GM18520 (cell line): Measurements from ENCODE around the gene SPON1.
"Not testable (repeated sequence)": the region's sequence is repeated elsewhere in the genome, so short reads cannot be mapped to it uniquely, and the experiment has no call there.

Experiments used
- ATAC-seq: cut with Tn5 transposase; IDR thresholded peaks from one replicate; pipeline ENCODE4 v1.9.1; 2021; ENCODE audit not compliant: unreplicated experiment

SPON1 gene

GRCh38 chr11:13974631-13975030 lies 12.1 kb downstream of the SPON1 start:
- no peak for ATAC-seq

- no peak for ATAC-seq
Observed at GRCh38 chr11:13983081-13983751, 20.7 kb downstream of the SPON1 start.

DNA sequence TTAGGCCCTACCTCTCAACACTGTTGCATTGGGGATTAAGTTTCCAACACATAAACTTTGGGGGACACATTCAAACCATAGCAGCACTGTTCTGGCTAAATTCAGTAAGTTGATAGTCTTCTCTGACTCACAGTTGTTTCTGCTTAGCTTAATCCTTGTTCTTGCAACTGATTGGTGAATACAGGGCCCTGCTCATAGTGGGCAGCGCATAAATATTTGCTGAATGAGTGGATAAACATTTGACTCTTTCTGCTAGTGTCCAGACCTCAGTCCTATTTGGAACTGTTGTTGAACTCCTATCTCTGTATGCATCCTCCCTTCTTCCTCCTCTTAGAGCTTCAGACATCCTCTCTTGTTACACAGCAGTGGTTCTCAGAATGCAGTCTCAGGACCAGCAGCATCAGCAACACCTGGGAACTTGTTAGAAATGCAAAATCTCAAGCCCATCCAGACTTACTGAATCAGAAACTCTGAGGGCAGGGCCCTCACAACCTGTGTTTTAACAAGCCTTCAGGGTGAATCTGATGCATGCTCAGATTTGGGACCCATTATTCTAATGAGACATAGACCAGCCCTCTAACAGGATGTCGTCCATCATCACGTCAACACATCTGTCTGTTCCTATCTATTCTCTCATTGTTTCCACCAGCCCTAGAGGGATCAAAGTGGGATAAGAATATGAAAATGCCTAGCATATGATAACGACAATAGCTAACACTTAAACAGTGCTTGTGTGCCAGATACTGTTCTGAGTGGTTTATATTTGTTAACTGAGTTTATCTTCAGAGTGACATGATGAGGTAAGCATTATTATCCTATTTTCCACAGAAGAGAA lies 22.3 kb downstream of the SPON1 start:
- no peak for ATAC-seq

GRCh38 chr11:13986695-13987094 lies 24.2 kb downstream of the SPON1 start:
- ATAC-seq: not testable (repeated sequence)

DNA sequence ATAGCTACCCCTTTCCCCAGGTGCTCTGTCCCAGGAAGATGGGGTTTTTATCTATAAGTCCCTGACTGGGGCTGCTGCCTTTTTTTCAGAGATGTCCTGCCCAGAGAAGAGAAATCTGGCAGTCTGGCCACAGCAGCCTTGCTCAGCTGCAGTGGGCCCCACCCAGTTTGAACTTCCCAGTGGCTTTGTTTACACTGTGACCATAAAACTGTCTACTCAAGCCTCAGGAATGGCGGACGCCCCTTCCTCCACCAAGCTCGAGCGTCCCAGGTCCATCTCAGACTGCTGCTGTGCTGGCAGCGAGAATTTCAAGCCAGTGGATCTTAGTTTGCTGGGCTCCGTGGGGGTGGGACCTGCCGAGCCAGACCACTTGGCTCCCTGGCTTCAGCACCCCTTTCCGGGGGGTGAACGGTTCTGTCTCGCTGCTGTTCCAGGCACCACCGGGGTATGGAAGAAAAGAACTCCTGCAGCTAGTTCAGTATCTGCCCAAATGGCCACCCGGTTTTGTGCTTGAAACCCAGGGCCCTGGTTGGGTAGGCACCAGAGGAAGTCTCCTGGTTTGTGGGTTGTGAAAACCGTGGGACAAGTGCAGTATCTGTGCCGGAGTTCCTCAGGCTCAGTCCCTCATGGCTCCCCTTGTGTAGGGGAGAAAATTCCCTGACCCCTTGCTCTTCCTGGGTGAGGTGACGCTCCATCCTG lies 29.8 kb downstream of the SPON1 start:
- not testable (repeated sequence) for ATAC-seq

DNA sequence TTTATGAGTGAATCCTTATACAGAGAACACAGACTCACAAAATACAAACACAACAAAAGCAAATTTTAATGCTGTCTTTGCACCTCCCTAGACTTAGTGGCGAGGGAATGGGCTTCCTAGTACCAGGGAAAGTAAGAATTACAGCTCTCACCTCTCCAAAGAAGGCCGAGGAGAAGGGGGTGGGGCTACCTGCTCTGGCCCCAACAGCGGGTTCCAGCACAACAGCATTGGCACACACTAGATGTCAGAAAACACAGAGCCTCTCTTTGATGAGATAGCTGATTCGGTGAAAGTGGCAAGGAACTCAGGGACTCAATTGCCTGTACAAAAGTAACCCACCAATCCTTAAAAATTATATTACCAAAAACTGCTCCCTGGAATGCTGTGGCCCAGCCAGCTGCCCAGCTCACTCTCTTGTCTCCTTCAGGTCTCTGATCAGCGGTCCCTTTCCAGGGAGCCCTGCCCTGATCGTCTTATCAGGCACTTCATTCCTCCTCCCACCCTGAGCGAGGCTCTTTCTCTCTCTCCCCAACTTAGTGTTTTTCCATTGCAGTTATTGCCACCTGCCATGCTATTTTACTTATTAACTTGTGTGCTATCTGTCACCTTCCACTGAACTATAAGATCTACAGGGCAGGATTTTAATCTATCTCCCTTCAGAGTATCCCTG lies 30.7 kb downstream of the SPON1 start:
- no peak for ATAC-seq

GRCh38 chr11:13997881-13998280 lies 35.4 kb downstream of the SPON1 start:
- no peak for ATAC-seq

- ATAC-seq: no peak
Observed at GRCh38 chr11:13999704-14000103, 37.2 kb downstream of the SPON1 start.

DNA sequence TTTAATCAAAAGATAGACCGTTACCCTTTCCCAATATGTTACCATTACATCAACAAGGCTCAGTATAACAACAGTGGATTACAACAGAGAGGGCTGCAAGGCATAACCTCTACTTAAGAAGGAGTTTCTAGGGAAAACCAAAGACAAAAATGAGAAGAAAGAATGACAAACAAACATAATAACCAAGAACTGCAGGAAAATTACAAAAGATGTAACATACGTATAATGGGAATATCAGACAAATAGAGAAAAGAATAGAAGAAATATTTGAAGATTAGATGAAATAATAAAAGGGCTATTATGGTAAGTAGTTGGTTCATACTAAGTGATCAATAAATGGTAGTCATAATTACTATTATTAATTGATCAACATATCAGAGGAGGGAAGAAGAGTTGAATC lies 39.1 kb downstream of the SPON1 start:
- ATAC-seq: no peak

DNA sequence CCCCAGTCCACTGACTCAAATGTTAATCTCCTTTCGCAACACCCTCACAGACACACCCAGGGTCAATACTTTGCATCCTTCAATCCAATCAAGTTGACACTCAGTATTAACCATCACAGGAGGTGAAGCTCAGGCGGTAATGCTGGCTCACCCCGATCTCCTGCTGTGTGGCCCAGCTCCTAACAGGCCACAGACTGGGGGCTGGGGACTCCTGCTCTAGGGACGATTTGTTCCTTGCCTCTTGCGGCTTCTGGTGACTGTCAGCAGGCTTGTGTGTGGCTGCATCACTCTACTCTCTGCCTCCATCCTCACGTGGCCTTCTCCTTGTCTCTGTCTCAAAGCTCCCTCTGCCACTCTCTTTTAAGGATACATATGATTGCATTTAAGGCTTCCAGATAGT lies 45.0 kb downstream of the SPON1 start:
- no peak for ATAC-seq

DNA sequence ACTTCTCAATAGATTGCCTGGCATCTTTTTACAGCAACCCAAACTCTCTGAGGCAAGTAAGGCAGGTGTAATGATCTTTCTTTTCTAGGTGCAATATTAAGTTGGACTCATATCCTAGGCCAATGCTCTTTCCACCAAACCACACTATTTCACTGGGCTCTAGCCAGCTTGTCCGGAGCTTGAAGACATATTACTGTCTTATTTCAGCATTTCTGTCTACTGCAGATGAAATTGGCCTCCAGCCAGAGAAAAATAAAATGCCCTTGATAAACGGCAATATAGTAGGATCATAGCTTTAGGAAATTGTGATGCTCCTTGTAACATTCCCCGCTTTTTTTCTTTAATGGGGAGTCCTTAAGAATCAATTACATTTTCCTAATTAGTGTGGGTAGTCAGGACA lies 48.1 kb downstream of the SPON1 start:
- ATAC-seq: no peak

- ATAC-seq: no peak
Observed at GRCh38 chr11:14012846-14013245, 50.3 kb downstream of the SPON1 start.

- no peak for ATAC-seq
Observed at GRCh38 chr11:14015711-14016110, 53.2 kb downstream of the SPON1 start.

DNA sequence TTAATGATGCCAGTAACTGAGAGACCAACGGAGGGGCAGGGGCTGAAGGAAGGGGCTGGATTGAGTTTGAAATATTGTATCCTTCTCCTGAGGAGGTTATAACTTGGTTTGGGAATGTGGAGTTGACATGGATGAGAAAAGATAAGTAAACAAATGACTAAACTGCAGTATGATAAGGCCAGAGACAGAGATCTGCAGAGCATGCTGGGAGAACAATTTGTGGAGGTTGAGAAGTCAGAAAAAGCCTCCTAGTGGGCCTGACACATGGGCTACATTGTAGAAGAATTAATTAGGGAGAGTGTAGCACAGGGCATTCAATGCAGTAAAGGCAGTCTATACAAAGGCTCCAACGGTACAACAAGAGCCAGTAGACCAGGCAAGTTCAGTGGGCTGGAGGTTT lies 55.9 kb downstream of the SPON1 start:
- no peak for ATAC-seq

- ATAC-seq: no peak
Observed at GRCh38 chr11:14021738-14022137, 59.2 kb downstream of the SPON1 start.

DNA sequence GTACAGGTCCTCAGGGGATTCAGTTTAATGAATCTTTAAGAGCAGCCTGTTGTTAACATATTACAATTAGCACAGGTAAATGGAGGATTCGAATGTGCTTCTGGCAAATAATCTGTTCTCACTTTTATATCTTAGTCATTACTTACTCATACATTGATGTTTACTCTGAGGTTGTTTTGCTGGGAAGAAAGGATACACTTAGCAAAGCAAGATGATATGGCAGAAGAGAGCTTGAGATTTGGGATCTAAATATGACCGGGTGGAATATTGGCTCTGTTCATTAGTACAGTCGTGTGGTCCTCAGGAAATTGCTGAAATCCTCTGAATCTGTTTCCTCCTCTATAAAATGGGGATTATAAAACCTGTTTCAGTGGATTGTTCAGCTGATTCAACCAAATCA lies 59.7 kb downstream of the SPON1 start:
- no peak for ATAC-seq

- no peak for ATAC-seq
Observed at GRCh38 chr11:14022821-14023220, 60.3 kb downstream of the SPON1 start.

GRCh38 chr11:14026961-14027360 lies 64.4 kb downstream of the SPON1 start:
- ATAC-seq: no peak

- ATAC-seq: no peak
Observed at GRCh38 chr11:14027525-14027924, 65.0 kb downstream of the SPON1 start.

DNA sequence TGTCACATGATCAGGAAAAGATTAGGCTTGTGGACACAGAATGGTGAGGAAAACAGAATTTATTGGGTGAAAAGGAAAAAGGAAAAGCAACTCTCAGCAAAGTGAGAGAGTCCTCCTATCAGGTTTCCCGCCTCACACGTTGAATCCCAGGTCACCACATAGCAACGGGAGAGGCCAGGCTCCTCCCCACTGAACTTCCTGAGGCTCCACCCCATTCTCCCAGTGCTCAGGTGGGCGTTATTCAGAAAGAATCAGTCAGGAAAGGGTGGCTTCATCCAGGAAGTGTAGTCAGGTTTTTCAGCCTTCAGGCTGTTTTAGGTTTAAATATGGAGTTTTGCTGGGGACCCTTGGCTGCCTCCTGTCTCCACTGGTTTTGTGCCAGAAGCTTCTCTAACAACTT lies 66.9 kb downstream of the SPON1 start:
- ATAC-seq: no peak
